ENCODE measurements around the gene ADCY5. TPM values are rescaled to one million over a fixed set of nuclear protein-coding genes. Genes with fewer than 3 reads are reported as not detected.

ADCY5 gene
- total RNA-seq, 1 donor from 2014 or later, result 11.1 TPM

DNA sequence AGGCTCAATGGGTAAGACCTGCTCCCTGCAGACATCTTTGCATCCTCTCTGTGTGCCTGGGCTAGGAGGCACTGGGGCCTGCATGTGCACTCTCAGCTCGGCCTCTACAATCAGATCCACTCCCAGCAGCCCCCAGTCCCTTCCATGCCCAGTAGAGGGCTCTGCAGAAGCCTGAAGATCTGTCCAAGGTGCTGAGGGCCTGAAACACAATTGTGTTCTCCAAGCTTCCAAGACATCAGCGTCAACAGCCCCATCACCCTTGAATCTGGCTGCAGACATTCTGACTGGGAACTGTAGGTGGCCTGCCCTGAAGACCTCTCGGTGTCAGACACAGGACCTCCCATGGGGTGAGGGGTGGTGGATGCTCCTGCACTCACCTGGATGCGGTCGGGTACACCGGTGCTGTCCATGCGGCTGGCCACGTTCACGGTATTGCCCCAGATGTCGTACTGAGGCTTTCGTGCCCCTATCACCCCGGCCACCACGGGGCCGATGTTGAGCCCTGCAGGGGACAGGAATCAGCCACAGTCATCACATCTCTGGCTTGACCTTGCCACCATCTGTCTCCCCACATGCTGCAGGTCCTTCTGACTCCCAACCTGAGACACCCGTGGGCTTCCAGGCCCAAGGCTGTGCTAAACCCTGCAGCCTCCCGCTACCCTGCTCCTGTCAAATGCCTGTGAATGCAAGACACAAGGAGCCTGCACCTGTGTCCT lies 162.4 kb downstream of the ADCY5 start:
- peak; percentile 74 for DNase-seq

GRCh38 chr3:123285931-123286307 lies 163.0 kb downstream of the ADCY5 start:
- DNase-seq, result no peak

- DNase-seq, result no peak
These were observed 163.4 kb downstream of the ADCY5 start for GRCh38 chr3:123285479-123285878.

DNA sequence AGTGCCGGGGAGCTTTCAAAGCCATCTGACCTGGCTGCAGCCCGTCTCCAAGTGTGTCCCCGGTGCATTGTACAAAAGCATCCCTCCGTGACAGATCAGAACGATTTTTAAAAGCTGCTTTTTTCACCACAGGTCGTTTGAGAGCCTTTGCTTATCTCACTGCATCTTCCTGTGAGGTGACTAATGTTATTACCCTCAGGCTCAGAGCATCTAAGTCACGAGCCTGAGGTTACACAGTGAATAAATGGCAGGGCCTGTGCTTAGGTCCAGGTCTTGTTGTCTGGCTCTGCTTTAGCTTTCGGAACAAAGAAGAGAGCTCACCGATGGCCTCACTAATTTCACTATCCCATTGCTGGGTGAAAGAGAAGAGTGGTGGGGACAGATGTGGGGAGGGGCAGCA lies 163.8 kb downstream of the ADCY5 start:
- no peak for DNase-seq

GRCh38 chr3:123284399-123285010 lies 164.4 kb downstream of the ADCY5 start:
- DNase-seq, result no peak

DNA sequence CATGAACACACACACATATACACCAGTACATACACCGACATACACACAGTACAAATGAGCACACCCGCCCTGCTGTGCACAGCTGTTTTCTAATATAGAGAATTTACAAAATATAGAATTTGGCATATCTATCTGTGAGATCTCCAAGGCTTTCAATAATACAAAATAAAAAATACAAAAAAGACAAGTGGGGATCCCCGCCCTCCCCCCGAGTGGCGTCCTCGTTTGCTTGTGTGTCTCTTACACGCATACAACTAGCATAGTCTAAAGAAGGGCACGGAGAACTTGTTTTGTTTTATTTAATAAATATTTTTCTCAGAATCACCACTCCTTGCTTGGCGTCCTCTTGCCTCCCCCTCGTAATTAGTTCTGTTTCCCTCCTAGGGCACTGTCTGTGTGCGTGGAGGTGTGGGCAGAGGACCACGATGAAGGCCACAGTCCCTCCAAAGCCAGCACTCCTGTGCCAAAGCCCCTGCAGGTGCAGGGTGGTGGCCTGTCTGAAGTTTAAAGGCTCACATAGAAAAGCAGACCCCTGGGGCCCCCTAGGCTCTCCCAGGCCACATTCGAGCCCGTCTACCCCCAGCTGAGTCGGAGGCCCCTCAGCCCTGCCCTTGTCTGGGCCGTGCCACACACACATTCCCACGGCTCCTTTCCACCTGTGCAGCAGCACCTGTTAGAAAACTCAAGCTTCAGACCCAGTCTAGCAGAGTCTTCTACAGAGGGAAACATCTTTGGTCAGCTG lies 165.1 kb downstream of the ADCY5 start:
- DNase-seq, result no peak

- no peak for DNase-seq
These were observed 165.8 kb downstream of the ADCY5 start for GRCh38 chr3:123283074-123283473.

- DNase-seq, result no peak
These were observed 166.4 kb downstream of the ADCY5 start for GRCh38 chr3:123282461-123282860.

DNA sequence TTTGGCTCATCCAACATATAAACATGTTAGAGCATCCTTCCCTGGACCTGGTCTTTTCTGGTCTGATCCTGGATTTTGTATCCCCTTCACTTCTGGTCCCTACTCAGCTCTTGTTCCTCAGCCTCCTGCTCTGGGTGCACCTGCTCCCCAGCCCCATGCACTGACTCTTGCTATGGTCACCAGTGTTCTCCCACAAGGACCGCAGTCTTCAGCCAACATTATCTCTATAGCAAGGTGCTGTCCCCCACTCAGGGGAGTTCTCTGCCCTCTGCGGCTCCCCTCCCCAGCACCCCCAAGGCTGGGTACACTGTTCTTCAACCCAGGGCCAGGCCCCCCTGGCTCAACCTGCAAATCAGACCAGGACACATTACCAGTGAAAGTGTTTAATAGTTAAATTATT lies 167.0 kb downstream of the ADCY5 start:
- no peak for DNase-seq

- no peak for DNase-seq
These were observed 167.5 kb downstream of the ADCY5 start for GRCh38 chr3:123281406-123281805.

GRCh38 chr3:123279121-123279520 lies 169.8 kb downstream of the ADCY5 start:
- no peak for DNase-seq

DNA sequence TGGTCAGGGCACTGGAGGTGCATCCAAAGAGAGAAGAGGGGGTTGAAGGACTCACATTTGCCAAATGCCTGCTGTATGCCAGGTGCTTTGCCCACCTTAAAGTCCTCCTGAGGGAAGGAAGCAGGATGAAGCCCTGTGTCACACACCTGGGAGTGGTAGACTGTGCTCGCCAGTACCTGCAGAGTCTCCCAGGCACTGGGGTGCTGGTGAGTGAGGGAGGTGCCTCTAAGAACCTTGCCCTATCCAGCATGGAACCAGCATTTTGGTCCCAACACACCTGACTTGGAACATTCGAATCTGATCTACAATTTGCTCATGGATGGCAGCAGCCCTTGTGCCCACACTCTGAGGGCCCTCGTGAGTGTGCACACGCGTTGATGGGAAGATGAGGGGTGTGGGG lies 170.4 kb downstream of the ADCY5 start:
- no peak for DNase-seq

- no peak for DNase-seq
These were observed 171.8 kb downstream of the ADCY5 start for GRCh38 chr3:123277106-123277505.

- no peak for DNase-seq
These were observed 172.4 kb downstream of the ADCY5 start for GRCh38 chr3:123276346-123277006.

DNA sequence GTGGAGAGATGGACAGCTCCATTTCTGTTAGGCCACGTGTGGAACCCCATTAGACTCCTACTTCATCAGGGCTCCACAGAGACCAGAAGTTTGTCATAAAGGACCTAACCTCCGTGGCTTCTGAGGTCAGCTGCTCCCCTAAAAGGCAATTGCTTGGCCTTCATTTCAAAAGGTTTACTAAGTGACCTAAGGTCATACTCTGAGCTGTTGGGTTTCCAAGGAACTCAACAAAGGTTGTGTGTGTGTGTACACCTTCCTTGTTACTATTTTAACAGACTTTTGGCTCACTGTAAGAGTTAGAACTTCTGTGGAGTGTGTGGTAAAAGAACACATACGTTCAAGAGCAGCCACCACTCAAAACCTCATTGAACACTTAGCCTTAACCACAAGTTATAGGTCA lies 173.2 kb downstream of the ADCY5 start:
- no peak for DNase-seq

DNA sequence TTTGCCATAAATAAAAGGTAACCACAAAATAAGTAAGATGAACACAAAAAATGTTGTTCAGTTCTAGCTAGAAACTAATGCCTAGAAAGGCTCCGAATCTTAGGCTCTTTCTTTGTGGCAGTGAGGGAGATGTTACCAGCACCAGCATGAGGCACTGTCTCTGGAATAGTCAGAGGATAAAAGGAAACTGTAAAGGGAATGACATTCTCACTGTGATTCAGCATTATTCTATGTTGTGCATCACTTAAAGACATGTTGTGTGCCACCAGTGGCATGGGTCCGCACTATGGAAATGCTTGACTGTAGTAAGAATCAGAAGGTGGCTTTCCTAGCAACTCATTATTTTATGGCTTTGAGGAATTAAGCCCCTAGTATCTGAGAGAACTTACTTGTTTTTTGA lies 176.3 kb downstream of the ADCY5 start:
- DNase-seq, result no peak

GRCh38 chr3:123271466-123272159 lies 177.3 kb downstream of the ADCY5 start:
- no peak for DNase-seq

DNA sequence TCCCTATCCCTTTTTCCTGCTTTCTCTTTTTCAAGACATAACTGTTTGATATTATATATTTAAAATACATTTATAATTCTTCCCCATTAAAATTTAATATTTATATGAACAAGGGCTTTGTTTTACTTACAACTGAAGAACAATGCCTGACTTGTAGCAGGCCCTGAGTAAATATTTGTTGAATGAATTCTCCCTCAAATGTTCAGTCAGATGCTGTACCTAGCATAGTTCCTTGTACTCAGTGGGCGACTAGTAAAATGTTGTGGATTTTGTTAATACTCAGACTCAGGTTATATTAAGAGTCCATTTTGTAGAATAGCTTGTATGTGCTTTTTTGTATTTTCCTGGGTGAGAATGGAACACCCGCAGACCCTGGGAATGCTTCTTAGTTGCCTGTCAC lies 178.1 kb downstream of the ADCY5 start:
- DNase-seq, result no peak

DNA sequence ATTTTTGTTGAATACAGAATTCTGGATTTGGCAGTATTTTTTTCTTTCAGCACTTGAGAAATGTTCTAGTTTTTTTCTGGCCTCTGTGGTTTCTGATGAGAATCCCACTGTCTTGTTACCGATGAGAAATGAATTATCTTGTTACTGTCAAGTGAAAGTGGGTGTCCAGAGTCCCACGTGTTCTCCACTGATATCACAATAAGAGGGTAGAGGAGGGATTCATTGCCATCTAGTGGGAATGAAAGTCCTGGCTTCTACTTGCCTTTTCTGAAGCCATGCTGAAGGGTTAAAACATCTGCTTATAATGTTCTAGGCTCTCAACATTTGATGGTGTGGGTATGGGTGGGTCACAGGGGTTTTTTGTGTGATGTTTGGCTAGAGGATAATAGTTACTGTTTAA lies 181.1 kb downstream of the ADCY5 start:
- DNase-seq, result no peak

DNA sequence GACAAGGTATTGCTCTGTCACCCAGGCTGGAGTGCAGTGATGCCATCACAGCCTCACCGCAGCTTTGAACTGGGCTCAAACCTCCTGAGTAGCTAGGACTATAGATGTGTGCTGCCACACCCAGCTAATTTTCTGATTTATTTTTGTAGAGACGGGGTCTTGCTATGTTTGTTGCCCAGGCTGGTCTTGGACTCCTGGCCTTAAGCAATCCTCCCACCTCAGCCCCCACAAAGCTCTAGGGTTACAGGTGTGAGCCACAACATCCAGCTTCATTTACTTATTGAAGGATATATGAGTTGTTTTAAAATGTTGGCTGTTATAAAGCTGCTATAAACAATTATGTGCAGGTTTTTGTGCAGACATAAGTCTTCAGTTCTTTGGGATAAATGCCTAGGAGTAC lies 184.9 kb downstream of the ADCY5 start:
- DNase-seq, result no peak

DNA sequence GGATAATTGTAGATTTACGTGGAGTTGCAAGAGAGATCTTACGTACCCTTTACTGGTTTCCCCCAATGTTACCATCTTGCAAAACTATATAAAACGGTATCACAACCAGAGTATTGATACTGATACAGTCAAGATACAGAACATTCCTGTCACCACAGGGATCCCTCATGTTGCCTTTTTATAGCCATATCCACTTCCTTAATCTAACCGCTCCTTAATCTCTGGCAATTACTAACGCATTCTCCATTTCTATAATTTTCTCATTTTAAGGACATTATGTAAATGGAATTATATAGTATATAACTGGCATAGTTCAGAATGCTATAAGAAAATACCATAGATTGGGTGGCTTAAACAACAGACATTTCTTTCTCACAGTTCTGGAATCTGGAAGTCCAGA lies 186.0 kb downstream of the ADCY5 start:
- DNase-seq, result no peak

GRCh38 chr3:123262226-123262625 lies 186.7 kb downstream of the ADCY5 start:
- no peak for DNase-seq

Measured in tongue (tissue), 2 donors.